ENCODE measurements around the gene TSPYL1. TPM values are rescaled to one million over a fixed set of nuclear protein-coding genes. Genes with fewer than 3 reads are reported as not detected.
"Not testable (repeated sequence)": the region's sequence is repeated elsewhere in the genome, so short reads cannot be mapped to it uniquely, and the experiment has no call there.

TSPYL1 gene
- total RNA-seq, 2 donors from 2014 or later: 73.4 to 80.6 TPM

GRCh38 chr6:116327803-116328527 is 48.2 kb upstream of the TSPYL1 start:
- H3K27ac Mint-ChIP-seq: peak overlapping the region; percentile 44
- H3K9me3 Mint-ChIP-seq: peaks cover 6% of the 10 kb centered on the region
- Histone ChIP-seq H3K4me3 (ENCODE audit: low read length) (no peak overlapping the region), H3K27me3 (ENCODE audit: control insufficient read depth, insufficient read depth, low read length, poor library complexity, severe bottlenecking) (no peaks in the 10 kb centered on the region), H3K4me1 (ENCODE audit: control insufficient read depth, insufficient read depth, low read length) (peaks cover 7% of the 10 kb centered on the region), H3K27ac (ENCODE audit: low read depth, low read length) (no peak overlapping the region), H3K36me3 (ENCODE audit: control insufficient read depth, insufficient read depth, low read length) (no peaks in the 10 kb centered on the region), H3K9me3 (ENCODE audit: control insufficient read depth, low read length) (no peaks in the 10 kb centered on the region), H3K9ac (ENCODE audit: extremely low read depth, low read length, poor library complexity, severe bottlenecking) (no peak overlapping the region)
- H3K27me3 Mint-ChIP-seq (ENCODE audit: insufficient read depth): no peaks in the 10 kb centered on the region
- 52 to 63% methylated on average over 4 to 6 of the region's 6 CpGs for WGBS, 2 experiments (ENCODE audit: insufficient coverage in 1 of 2, insufficient read length in 1 of 2)
- peaks cover 46% of the 10 kb centered on the region for H3K4me1 Mint-ChIP-seq
- H3K36me3 Mint-ChIP-seq (ENCODE audit: low read depth): peaks cover 6% of the 10 kb centered on the region
- H3K4me3 Mint-ChIP-seq: no peak overlapping the region
- peak; percentile 70 for DNase-seq
- TF ChIP-seq, protein P1, sequence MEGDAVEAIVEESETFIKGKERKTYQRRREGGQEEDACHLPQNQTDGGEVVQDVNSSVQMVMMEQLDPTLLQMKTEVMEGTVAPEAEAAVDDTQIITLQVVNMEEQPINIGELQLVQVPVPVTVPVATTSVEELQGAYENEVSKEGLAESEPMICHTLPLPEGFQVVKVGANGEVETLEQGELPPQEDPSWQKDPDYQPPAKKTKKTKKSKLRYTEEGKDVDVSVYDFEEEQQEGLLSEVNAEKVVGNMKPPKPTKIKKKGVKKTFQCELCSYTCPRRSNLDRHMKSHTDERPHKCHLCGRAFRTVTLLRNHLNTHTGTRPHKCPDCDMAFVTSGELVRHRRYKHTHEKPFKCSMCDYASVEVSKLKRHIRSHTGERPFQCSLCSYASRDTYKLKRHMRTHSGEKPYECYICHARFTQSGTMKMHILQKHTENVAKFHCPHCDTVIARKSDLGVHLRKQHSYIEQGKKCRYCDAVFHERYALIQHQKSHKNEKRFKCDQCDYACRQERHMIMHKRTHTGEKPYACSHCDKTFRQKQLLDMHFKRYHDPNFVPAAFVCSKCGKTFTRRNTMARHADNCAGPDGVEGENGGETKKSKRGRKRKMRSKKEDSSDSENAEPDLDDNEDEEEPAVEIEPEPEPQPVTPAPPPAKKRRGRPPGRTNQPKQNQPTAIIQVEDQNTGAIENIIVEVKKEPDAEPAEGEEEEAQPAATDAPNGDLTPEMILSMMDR (conservative IDR thresholded peaks at IDR 0.05): no peak

DNA sequence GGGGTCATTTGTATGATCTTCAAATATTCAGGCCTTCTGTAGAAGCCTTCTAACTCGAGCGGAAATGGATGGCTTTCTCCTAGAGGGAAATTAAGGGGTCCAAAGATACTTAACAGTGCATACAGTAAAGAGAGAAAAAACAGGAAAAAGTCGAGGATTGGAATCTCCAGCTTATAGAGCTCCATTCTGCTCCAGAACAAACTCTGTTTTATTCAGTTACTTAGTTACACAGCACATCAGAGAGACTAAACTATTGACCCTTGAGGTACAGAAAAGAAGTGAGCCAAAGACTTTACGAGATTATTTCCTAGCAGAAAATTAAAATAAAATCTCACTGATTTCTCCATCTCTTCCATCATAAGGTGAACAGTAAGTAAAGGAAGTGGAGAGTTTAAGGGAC is 47.3 kb upstream of the TSPYL1 start:
- H3K27ac ChIP-seq (ENCODE audit: low read depth, low read length): no peak overlapping the region
- no peaks in the 10 kb centered on the region for H3K36me3 ChIP-seq (ENCODE audit: control insufficient read depth, insufficient read depth, low read length)
- H3K9ac ChIP-seq (ENCODE audit: extremely low read depth, low read length, poor library complexity, severe bottlenecking): no peak overlapping the region
- H3K9me3 ChIP-seq (ENCODE audit: control insufficient read depth, low read length): no peaks in the 10 kb centered on the region
- H3K4me3 Mint-ChIP-seq: no peak overlapping the region
- H3K4me3 ChIP-seq (ENCODE audit: low read length): no peak overlapping the region
- peaks cover 6% of the 10 kb centered on the region for H3K36me3 Mint-ChIP-seq (ENCODE audit: low read depth)
- H3K27me3 Mint-ChIP-seq (ENCODE audit: insufficient read depth): no peaks in the 10 kb centered on the region
- 60 to 74% methylated on average over 2 to 4 of the region's 4 CpGs for whole genome bisulfite sequencing, 2 experiments (ENCODE audit: insufficient coverage in 1 of 2, insufficient read length in 1 of 2)
- no peak overlapping the region for H3K27ac Mint-ChIP-seq
- TF ChIP-seq, protein P1 (conservative IDR thresholded peaks at IDR 0.05): no peak
- H3K4me1 ChIP-seq (ENCODE audit: control insufficient read depth, insufficient read depth, low read length): peaks cover 7% of the 10 kb centered on the region
- no peak for DNase-seq
- no peaks in the 10 kb centered on the region for H3K27me3 ChIP-seq (ENCODE audit: control insufficient read depth, insufficient read depth, low read length, poor library complexity, severe bottlenecking)
- peaks cover 55% of the 10 kb centered on the region for H3K4me1 Mint-ChIP-seq
- peaks cover 6% of the 10 kb centered on the region for H3K9me3 Mint-ChIP-seq

DNA sequence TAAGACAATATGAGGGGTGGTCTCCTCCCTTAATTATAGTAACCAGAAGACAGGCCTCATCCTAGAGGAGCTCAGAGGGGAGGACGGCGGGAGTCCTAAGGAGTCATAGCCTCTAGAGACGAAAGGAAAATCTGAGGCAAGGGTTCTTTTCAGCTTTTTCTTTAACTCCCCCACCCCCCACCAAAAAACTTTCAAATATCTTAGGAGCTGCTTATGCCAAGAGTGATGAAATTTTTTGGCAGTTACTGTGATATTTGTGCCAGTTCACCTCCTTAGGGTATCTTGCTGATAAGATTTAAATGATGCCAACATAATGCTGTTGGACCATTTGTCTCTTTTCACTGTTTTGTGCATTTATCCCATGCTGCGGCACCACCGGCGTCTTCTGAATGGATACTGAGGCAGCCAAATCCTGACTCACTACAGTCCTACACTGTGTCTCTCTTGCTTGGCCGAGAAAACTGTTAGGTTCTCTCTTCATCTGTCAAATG is 46.5 kb upstream of the TSPYL1 start:
- TF ChIP-seq, protein P1 (conservative IDR thresholded peaks at IDR 0.05): no peak
- Mint-ChIP-seq H3K4me3 (no peak overlapping the region), H3K27ac (peak overlapping the region; percentile 18), H3K4me1 (peaks cover 58% of the 10 kb centered on the region), H3K27me3 (ENCODE audit: insufficient read depth) (no peaks in the 10 kb centered on the region), H3K36me3 (ENCODE audit: low read depth) (peaks cover 9% of the 10 kb centered on the region), H3K9me3 (peaks cover 11% of the 10 kb centered on the region)
- H3K4me1 ChIP-seq (ENCODE audit: control insufficient read depth, insufficient read depth, low read length): peaks cover 7% of the 10 kb centered on the region
- DNase-seq: no peak
- 94 to 96% methylated on average over 3 to 7 of the region's 7 CpGs for WGBS, 2 experiments (ENCODE audit: insufficient coverage in 1 of 2, insufficient read length in 1 of 2)
- no peaks in the 10 kb centered on the region for H3K27me3 ChIP-seq (ENCODE audit: control insufficient read depth, insufficient read depth, low read length, poor library complexity, severe bottlenecking)
- no peak overlapping the region for H3K27ac ChIP-seq (ENCODE audit: low read depth, low read length)
- no peak overlapping the region for H3K4me3 ChIP-seq (ENCODE audit: low read length)
- H3K36me3 ChIP-seq (ENCODE audit: control insufficient read depth, insufficient read depth, low read length): no peaks in the 10 kb centered on the region
- H3K9me3 ChIP-seq (ENCODE audit: control insufficient read depth, low read length): peaks cover 3% of the 10 kb centered on the region
- H3K9ac ChIP-seq (ENCODE audit: extremely low read depth, low read length, poor library complexity, severe bottlenecking): no peak overlapping the region

DNA sequence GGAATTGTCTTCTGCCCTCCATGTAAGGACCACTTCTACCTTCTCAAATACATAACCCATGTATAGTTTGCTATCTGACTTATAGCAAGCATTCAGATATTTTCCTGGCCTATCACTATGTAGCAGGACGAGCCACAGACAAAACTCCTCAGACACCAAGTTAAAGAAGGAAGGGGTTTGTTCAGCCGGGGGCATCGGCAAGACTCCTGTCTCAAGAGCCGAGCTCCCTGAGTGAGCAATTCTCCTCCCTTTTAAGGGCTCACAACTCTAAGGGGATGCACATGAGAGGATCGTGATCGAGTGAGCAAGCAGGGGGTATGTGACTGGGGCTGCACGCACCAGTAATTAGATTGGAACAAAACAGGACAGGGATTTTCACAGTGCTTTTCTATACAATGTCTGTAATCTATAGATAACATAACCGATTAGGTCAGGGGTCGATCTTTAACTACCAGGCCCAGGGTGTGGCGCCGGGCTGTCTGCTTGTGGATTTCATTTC is 46.0 kb upstream of the TSPYL1 start:
- not testable (repeated sequence) for H3K4me3 ChIP-seq (ENCODE audit: low read length); H3K4me1 ChIP-seq (ENCODE audit: control insufficient read depth, insufficient read depth, low read length); H3K36me3 Mint-ChIP-seq (ENCODE audit: low read depth); H3K36me3 ChIP-seq (ENCODE audit: control insufficient read depth, insufficient read depth, low read length); H3K27ac ChIP-seq (ENCODE audit: low read depth, low read length); H3K4me3 Mint-ChIP-seq; H3K9ac ChIP-seq (ENCODE audit: extremely low read depth, low read length, poor library complexity, severe bottlenecking); H3K27ac Mint-ChIP-seq; H3K27me3 Mint-ChIP-seq (ENCODE audit: insufficient read depth); H3K9me3 ChIP-seq (ENCODE audit: control insufficient read depth, low read length); H3K27me3 ChIP-seq (ENCODE audit: control insufficient read depth, insufficient read depth, low read length, poor library complexity, severe bottlenecking)
- DNase-seq: peak; percentile 45
- Mint-ChIP-seq H3K9me3 (peaks cover 14% of the 10 kb centered on the region), H3K4me1 (peaks cover 58% of the 10 kb centered on the region)
- 85 to 96% methylated on average over 4 to 7 of the region's 11 CpGs for WGBS, 2 experiments (ENCODE audit: insufficient coverage in 1 of 2, insufficient read length in 1 of 2)

Measured in endodermal cell (in vitro differentiated cells).